ENCODE data around the gene PACSIN3.

DNA sequence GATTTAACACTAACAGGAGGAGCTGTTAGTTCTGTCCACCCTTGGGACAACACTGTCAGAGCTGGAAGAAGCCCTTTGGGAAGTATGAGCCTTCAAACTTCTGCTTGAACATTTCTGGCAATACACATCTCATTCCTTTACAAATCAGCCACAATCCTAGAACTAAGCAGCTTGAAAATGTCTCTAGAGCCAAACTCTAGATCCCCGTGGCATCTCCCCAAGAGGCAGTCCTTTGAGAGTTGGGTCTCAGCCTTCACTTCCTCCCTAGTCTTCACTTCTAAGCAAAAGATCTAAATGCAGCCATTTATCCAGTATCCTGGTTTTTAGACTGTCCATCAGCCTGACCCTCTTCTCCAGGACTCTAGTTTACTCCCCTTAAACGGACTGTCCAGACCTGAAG lies 36.5 kb downstream of the PACSIN3 start:
- no peak for TF ChIP-seq CTCF (IDR thresholded peaks at IDR 0.05)
- no peak for TF ChIP-seq POLR2A (IDR thresholded peaks at IDR 0.05)
